UCSD-AML1 (cell line): Measurements from ENCODE around the gene KLHL17.
"Not testable (repeated sequence)": the region's sequence is repeated elsewhere in the genome, so short reads cannot be mapped to it uniquely, and the experiment has no call there.

ENCODE experiments used
- DNase-seq: peaks from one replicate; lab custom pipeline; 2025; ENCODE audit not compliant: unreplicated experiment; lab: John Stamatoyannopoulos, UW

The KLHL17 gene

GRCh38 chr1:935751-936231, 24.6 kb upstream of the KLHL17 start:
- DNase-seq: no peak

- no peak for DNase-seq
Observed at GRCh38 chr1:936348-937264, 23.8 kb upstream of the KLHL17 start.

- no peak for DNase-seq
Observed at GRCh38 chr1:937521-937920, 22.9 kb upstream of the KLHL17 start.

- DNase-seq: peak; percentile 52
Observed at GRCh38 chr1:938088-938683, 22.2 kb upstream of the KLHL17 start.

- DNase-seq: no peak
Observed at GRCh38 chr1:938711-939489, 21.5 kb upstream of the KLHL17 start.

- no peak for DNase-seq
Observed at GRCh38 chr1:939511-940106, 20.8 kb upstream of the KLHL17 start.

- DNase-seq: no peak
Observed at GRCh38 chr1:940107-941014, 20.0 kb upstream of the KLHL17 start.

- DNase-seq: no peak
Observed at GRCh38 chr1:941015-941587, 19.3 kb upstream of the KLHL17 start.

- DNase-seq: no peak
Observed at GRCh38 chr1:941588-942383, 18.6 kb upstream of the KLHL17 start.

- DNase-seq: no peak
Observed at GRCh38 chr1:942411-942821, 18.0 kb upstream of the KLHL17 start.

- no peak for DNase-seq
Observed at GRCh38 chr1:942864-943533, 17.4 kb upstream of the KLHL17 start.

- no peak for DNase-seq
Observed at GRCh38 chr1:943545-944340, 16.6 kb upstream of the KLHL17 start.

- DNase-seq: no peak
Observed at GRCh38 chr1:944341-945325, 15.8 kb upstream of the KLHL17 start.

- DNase-seq: no peak
Observed at GRCh38 chr1:945688-946556, 14.5 kb upstream of the KLHL17 start.

GRCh38 chr1:946811-947210, 13.6 kb upstream of the KLHL17 start:
- DNase-seq: not testable (repeated sequence)
